Neural progenitor cell (in vitro differentiated cells): ENCODE data around the gene NEO1.

Experiments used
- CTCF ChIP-seq: fragments of 200-600 bp; sonication (generic); IDR thresholded peaks from 2 replicates; pipeline ENCODE4 v1.5.1; 2017; ENCODE audit warnings: antibody characterized with exemption, mild to moderate bottlenecking
- EZH2 ChIP-seq: fragments of 200-600 bp; sonication (generic); IDR thresholded peaks from 2 replicates; pipeline ENCODE4 v1.6.1; 2017; ENCODE audit warnings: antibody characterized with exemption, mild to moderate bottlenecking, moderate library complexity
- EZH2phosphoT487 ChIP-seq: fragments of 200-600 bp; sonication (generic); IDR thresholded peaks from 2 replicates; pipeline ENCODE4 v1.6.1; 2017; ENCODE audit warnings: antibody characterized with exemption

GRCh38 chr15:73004462-73004861, 47.8 kb upstream of the NEO1 start:
- TF ChIP-seq CTCF: no peak
- TF ChIP-seq EZH2: no peak
- TF ChIP-seq EZH2phosphoT487: no peak
